ENCODE results near the gene SCG2. TPM values are rescaled to one million over a fixed set of nuclear protein-coding genes. Genes with fewer than 3 reads are reported as not detected.

SCG2 gene, protein sequence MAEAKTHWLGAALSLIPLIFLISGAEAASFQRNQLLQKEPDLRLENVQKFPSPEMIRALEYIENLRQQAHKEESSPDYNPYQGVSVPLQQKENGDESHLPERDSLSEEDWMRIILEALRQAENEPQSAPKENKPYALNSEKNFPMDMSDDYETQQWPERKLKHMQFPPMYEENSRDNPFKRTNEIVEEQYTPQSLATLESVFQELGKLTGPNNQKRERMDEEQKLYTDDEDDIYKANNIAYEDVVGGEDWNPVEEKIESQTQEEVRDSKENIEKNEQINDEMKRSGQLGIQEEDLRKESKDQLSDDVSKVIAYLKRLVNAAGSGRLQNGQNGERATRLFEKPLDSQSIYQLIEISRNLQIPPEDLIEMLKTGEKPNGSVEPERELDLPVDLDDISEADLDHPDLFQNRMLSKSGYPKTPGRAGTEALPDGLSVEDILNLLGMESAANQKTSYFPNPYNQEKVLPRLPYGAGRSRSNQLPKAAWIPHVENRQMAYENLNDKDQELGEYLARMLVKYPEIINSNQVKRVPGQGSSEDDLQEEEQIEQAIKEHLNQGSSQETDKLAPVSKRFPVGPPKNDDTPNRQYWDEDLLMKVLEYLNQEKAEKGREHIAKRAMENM
- total RNA-seq: under 0.01 TPM in 1 of 2 replicates, not detected in the other

DNA sequence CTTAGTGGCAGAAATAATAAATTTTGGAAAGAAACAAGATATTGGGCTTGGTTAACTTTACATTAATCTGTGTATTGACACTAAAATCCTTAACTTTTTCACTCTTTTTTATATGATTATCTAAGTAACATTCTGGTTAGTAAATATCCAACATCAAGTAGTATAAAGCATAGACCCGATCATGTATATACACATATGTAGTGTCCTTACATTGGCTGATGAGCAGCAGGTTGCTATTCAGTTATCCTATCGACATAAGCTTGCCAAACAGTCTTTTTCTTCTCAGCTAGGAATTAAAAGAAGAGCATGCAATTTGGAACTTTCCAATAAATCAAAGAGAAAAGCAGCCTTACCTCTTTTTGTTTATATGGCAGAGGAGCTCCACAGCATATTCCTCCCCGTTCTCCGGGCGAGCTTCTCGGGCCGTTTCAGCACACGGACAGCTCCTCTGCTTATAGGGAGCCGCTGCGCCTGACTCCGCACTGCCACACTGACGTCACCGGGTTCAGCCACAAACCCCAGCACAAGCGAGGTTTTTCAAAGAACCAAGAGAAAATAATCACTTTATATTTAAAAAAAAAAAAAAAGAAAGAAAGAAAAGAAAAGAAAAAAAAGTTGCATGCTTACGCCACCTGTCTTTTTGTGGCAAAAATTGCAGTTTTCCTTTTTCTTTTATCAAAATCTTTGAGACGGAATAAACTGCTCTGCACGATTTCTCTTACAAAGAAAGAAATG, at the start of gene SCG2:
Gene SCG2 (minus strand): TSS at position 430 of the 735 bp plus-strand sequence. CDS start 3,079 bp downstream, outside the sequence.

Other genes starting within 250 kb of the SCG2 start
- 0.65 and 0.95 TPM in 2 replicates for gene AP1S3, start 235.2 kb upstream of the SCG2 start, total RNA-seq